Choroid plexus epithelial cell (primary cell): ENCODE data around the gene RNF181.

ENCODE experiments used
- DNase-seq: peaks from one replicate; pipeline ENCODE4 v3.0.0-alpha.2; 2010; ENCODE audit warnings: low read depth
- H3K4me3 ChIP-seq: 2 replicates; pipeline ENCODE4 v1.5.1; 2011; ENCODE audit warnings: low read depth, mild to moderate bottlenecking, control low read depth, low read length, moderate library complexity
- CTCF ChIP-seq: conservative IDR thresholded peaks from 2 replicates; pipeline ENCODE4 v1.5.1; 2011; ENCODE audit warnings: low read depth, mild to moderate bottlenecking, control low read depth, inconsistent platforms, low read length, moderate library complexity

Gene RNF181

GRCh38 chr2:85595301-85596025 is at the start of gene RNF181:
Gene RNF181, plus strand, starts transcription at chr2:85595745. Its CDS starts 19 bp downstream, at chr2:85595764.
- no peak for TF ChIP-seq CTCF
- DNase-seq, result peak; percentile 99
- H3K4me3 ChIP-seq, result peak within 1 kb of the TSS; percentile 100

GRCh38 chr2:85545780-85546240 is 49.7 kb upstream of the RNF181 start:
- DNase-seq, result no peak
- TF ChIP-seq CTCF, result no peak
- H3K4me3 ChIP-seq, result no peak overlapping the region

GRCh38 chr2:85547089-85547858 is 48.3 kb upstream of the RNF181 start:
- TF ChIP-seq CTCF, result no peak
- no peak overlapping the region for H3K4me3 ChIP-seq
- DNase-seq, result no peak

- H3K4me3 ChIP-seq, result no peak overlapping the region
- TF ChIP-seq CTCF, result no peak
- no peak for DNase-seq
Measured at GRCh38 chr2:85547859-85548607, 47.5 kb upstream of the RNF181 start.

- DNase-seq, result no peak
- TF ChIP-seq CTCF, result no peak
Measured at GRCh38 chr2:85548608-85548900, 47.0 kb upstream of the RNF181 start.

GRCh38 chr2:85549095-85549494 is 46.5 kb upstream of the RNF181 start:
- TF ChIP-seq CTCF, result no peak
- H3K4me3 ChIP-seq, result no peak overlapping the region
- no peak for DNase-seq

More at GRCh38 chr2:85548608-85548900, 47.0 kb upstream of the RNF181 start:
- H3K4me3 ChIP-seq, result no peak overlapping the region
